ENCODE measurements around the gene SSX2.
"Not testable (repeated sequence)": the region's sequence is repeated elsewhere in the genome, so short reads cannot be mapped to it uniquely, and the experiment has no call there.

SSX2 gene, protein sequence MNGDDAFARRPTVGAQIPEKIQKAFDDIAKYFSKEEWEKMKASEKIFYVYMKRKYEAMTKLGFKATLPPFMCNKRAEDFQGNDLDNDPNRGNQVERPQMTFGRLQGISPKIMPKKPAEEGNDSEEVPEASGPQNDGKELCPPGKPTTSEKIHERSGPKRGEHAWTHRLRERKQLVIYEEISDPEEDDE
- total RNA-seq = 0 reads per million in 17 experiments

DNA sequence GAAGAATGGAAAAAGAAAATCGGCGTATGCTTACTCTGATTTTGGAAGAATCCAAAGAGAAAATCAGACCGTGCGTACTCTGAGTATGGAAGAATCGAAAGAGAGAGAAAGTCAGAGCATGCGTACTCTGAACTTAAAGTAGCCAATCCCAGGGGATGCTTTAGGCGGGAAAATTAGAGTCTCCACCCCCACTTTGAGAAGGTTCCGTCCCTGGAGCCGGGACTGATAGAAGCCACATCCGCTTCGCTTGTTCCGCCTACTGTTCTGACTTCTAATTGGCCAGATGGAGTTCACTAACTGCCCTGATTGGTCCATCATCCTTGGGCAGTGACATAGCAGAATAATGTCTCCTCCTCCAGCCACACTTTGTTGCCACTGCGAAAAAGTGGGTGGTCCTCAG is at the start of gene SSX2:
Gene SSX2, minus strand, starts transcription at position 101 of the 400 bp plus-strand sequence. CDS start 1,429 bp downstream, outside the sequence.
- DNase-seq = not testable (repeated sequence)

DNA sequence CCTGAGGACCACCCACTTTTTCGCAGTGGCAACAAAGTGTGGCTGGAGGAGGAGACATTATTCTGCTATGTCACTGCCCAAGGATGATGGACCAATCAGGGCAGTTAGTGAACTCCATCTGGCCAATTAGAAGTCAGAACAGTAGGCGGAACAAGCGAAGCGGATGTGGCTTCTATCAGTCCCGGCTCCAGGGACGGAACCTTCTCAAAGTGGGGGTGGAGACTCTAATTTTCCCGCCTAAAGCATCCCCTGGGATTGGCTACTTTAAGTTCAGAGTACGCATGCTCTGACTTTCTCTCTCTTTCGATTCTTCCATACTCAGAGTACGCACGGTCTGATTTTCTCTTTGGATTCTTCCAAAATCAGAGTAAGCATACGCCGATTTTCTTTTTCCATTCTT is 44.0 kb upstream of the SSX2 start, which contains the start of gene SSX2B:
Gene SSX2B, plus strand, starts transcription at position 301 of the 400 bp plus-strand sequence. CDS start 1,429 bp downstream, outside the sequence.
- not testable (repeated sequence) for DNase-seq

DNA sequence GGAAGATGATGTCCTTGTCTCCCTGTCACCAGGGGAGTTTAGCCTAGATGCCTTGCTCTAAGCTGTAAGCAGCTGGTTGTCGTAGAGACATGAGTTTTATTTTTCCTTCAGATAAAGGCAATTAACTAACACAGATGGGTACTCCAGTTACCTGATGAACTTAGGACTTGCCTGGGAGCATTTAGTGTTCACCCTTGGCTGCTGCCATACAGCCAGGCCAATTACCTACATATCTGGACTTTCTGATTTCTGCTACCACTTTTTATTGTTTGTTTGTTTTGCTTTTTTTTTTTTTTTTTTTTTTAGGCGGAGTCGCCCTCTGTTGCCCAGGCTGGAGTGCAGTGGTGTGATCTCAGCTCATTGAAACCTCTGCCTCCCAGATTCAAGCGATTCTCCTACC is 14.9 kb downstream of the SSX2 start:
- DNase-seq = not testable (repeated sequence)

- not testable (repeated sequence) for DNase-seq
These were observed 44.8 kb downstream of the SSX2 start for GRCh38 chrX:52662218-52662617.

- DNase-seq = not testable (repeated sequence)
These were observed 51.5 kb downstream of the SSX2 start for GRCh38 chrX:52655475-52655874.

- not testable (repeated sequence) for DNase-seq
These were observed 52.2 kb downstream of the SSX2 start, which contains the start of gene SSX7 for GRCh38 chrX:52654800-52655199. Gene SSX7 (minus strand): TSS chrX:52654900. CDS start chrX:52653472, 1,428 bp downstream.

DNA sequence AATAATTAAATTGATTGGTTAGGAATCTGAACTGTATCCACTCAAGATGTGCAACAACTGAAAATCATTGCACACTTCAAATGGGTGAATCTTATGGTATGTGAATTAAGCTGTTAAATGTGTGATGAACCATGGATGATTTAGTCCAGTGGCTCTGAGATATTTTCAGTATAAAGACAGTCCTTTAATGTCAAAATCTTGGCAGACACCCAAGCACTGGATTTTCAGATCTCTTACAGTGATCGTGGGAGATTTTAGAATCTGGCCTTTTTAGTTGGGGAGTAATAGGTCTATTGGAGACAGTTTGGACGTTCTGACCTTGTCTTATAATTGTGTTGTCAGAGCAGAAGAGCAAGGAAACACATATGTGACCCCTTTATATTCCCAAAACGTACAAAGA is 56.3 kb downstream of the SSX2 start:
- DNase-seq = not testable (repeated sequence)

DNA sequence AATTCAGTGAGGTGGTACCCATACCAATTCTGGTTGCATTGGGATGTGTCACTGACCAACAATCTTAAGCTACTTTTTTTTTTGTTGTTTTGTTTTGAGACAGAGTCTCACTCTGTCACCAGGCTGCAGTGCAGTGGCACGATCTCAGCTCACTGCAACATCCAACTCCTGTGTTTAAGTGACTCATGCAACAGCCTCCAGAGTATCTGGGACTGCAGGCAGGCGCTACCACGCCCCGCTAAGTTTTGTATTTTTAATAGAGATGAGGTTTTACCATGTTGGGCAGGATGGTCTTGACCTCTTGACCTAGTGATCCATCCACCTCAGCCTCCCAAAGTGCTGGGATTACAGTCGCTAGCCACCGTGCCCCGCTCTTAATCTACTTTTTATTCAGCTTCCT is 58.0 kb downstream of the SSX2 start:
- not testable (repeated sequence) for DNase-seq
